Measurements from ENCODE around the gene PLK1. TPM values are rescaled to one million over a fixed set of nuclear protein-coding genes. Genes with fewer than 3 reads are reported as not detected.

PLK1 gene
- total and polyA plus RNA-seq, 2 of the 13 experiments (the other 11 are each of a cell fraction or from before 2014, with no cell fraction given), result 71.5 to 76.3 TPM

- no peak for TF ChIP-seq ZNF589 (CRISPR knock-in tag; conservative IDR thresholded peaks at IDR 0.05)
- TF ChIP-seq SOX13 (IDR thresholded peaks at IDR 0.05), result no peak
- no peak for TF ChIP-seq SOX13 (CRISPR knock-in tag; conservative IDR thresholded peaks at IDR 0.05 in 1 of 2, IDR thresholded peaks at IDR 0.05 in 1 of 2)
- no peak for TF ChIP-seq ZNF766 (CRISPR knock-in tag; IDR thresholded peaks at IDR 0.05; ENCODE audit: borderline replicate concordance)
- TF ChIP-seq ZMAT3 (CRISPR knock-in tag; conservative IDR thresholded peaks at IDR 0.05), result 0 out of 2 replicates have a peak, but pooled peaks have one; percentile 8
- 0 out of 2 replicates have a peak, but pooled peaks have one; percentile 13 for TF ChIP-seq ZNF441 (CRISPR knock-in tag; IDR thresholded peaks at IDR 0.05; ENCODE audit: borderline replicate concordance)
Measured at GRCh38 chr16:23642246-23642774, 36.4 kb upstream of the PLK1 start (continued).

GRCh38 chr16:23650674-23651416, 27.8 kb upstream of the PLK1 start:
- no peak for ATAC-seq
- peaks cover 18% of the 10 kb centered on the region for H4K20me1 ChIP-seq (ENCODE audit: insufficient read depth, low read length)
- POLR2A ChIA-PET, result interaction anchor here (1.1 kb wide), 1 partner anchor 8 kb away, joined by 4 read pairs; no protein-coding TSS in a partner anchor
- CTCF ChIA-PET (ENCODE audit: low intra/inter-chr PET ratio, low total read pairs), result no interaction called here
- intact Hi-C loops (cut with micrococcal nuclease; ENCODE audit: unreplicated experiment), result no loop called here
- peaks cover 84% of the 10 kb centered on the region for H3K79me2 ChIP-seq (ENCODE audit: insufficient read depth, low read length)
- H3K4me3 ChIP-seq (replicated peaks in 1 of 3; ENCODE audit: insufficient read depth in 1 of 3, low read depth in 2 of 3, low read length in 3 of 3), result no peak overlapping the region
- 96% methylated on average over 4 of the region's 4 CpGs for WGBS (ENCODE audit: low lambda C conversion rate)
- no peak overlapping the region for H3K4me2 ChIP-seq (ENCODE audit: low read depth, low read length)
- peaks cover 14 to 80% of the 10 kb centered on the region in 2 experiments; a peak in 4 of 5 replicates for H3K36me3 ChIP-seq (replicated peaks in 1 of 2; ENCODE audit: control insufficient read depth in 1 of 2, insufficient read depth in 2 of 2, low read length in 2 of 2)
- no peaks in the 10 kb centered on the region for H3K27me3 ChIP-seq (ENCODE audit: control insufficient read depth in 1 of 2, insufficient read depth in 2 of 2, low read length in 2 of 2)
- H3K4me1 ChIP-seq (ENCODE audit: insufficient read depth, low read length), result peaks cover 4% of the 10 kb centered on the region
- FAIRE-seq, result no peak
- in situ Hi-C loops (cut with HindIII; ENCODE audit: extremely low pct_ligation_motif_present, low pct_unique_long_range_greater_than_20kb), result no loop called here
- no peak overlapping the region for H3K27ac ChIP-seq (ENCODE audit: extremely low read length, insufficient read depth, low read length)
- BruUV-seq (replicated peaks), result no TSS peak
- TF ChIP-seq KDM1A (CRISPR knock-in tag; IDR thresholded peaks at IDR 0.05), result no peak
- TF ChIP-seq ZFP1 (CRISPR knock-in tag; IDR thresholded peaks at IDR 0.05), result no peak
- TF ChIP-seq NFYC (CRISPR knock-in tag; IDR thresholded peaks at IDR 0.05), result no peak
- no peak for TF ChIP-seq ZNF260 (CRISPR knock-in tag; IDR thresholded peaks at IDR 0.05; ENCODE audit: borderline replicate concordance, low read depth)
- no peak for TF ChIP-seq PAX8 (CRISPR knock-in tag; IDR thresholded peaks at IDR 0.05; ENCODE audit: borderline replicate concordance)
- TF ChIP-seq SMAD9 (CRISPR knock-in tag; IDR thresholded peaks at IDR 0.05), result no peak
- no peak overlapping the region for H2AFZ ChIP-seq (ENCODE audit: low read length)
- H3K9ac ChIP-seq (ENCODE audit: insufficient read depth, low read depth, low read length), result no peak overlapping the region
- H3K9me3 ChIP-seq (ENCODE audit: low read length), result no peaks in the 10 kb centered on the region
- DNase-seq (ENCODE audit: low spot score), result no peak

Measured in HepG2 (cell line).